DND-41 (cell line): ENCODE results near the gene STX16.

Experiments
- EZH2 ChIP-seq: IDR thresholded peaks from 3 replicates; pipeline ENCODE4 v1.6.1; 2012; ENCODE audit warnings: borderline replicate concordance, low read depth, mild to moderate bottlenecking, moderate library complexity, low read length, inconsistent platforms; ENCODE audit not compliant: severe bottlenecking
- TF ChIP-seq, protein P1 (sequence below): IDR thresholded peaks from 2 replicates; pipeline ENCODE4 v1.5.1; 2012; ENCODE audit warnings: borderline replicate concordance, low read length, moderate library complexity, mild to moderate bottlenecking; ENCODE audit not compliant: poor library complexity, severe bottlenecking; ENCODE audit errors: extremely low read depth

DNA sequence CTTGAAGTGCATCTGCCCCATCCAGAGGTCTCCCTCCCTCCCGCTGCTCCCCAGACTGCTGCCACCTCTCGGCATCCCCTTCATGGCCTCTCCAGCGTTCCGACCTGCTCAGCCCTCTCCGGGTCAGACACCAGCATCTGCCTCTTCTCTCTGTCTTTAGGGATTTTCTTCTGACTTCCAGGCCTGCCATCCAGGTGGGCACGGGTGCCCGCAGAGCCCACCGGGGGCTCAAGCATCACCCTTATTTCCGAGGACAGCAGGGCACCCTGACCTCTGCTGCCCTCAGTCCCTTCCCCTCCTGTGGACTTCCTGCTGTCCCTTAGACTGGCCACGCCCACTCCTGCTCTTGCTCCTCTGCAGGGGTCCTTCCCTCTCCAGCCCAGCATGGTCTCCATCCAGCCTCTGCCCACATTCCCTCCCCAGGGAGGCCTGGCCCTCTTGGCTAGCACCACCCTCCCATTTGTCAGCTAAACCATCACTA is 44.9 kb downstream of the STX16 start:
- TF ChIP-seq, protein P1, sequence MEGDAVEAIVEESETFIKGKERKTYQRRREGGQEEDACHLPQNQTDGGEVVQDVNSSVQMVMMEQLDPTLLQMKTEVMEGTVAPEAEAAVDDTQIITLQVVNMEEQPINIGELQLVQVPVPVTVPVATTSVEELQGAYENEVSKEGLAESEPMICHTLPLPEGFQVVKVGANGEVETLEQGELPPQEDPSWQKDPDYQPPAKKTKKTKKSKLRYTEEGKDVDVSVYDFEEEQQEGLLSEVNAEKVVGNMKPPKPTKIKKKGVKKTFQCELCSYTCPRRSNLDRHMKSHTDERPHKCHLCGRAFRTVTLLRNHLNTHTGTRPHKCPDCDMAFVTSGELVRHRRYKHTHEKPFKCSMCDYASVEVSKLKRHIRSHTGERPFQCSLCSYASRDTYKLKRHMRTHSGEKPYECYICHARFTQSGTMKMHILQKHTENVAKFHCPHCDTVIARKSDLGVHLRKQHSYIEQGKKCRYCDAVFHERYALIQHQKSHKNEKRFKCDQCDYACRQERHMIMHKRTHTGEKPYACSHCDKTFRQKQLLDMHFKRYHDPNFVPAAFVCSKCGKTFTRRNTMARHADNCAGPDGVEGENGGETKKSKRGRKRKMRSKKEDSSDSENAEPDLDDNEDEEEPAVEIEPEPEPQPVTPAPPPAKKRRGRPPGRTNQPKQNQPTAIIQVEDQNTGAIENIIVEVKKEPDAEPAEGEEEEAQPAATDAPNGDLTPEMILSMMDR: no peak
- TF ChIP-seq EZH2: no peak
